ENCODE data around the gene PDIA5. TPM values are rescaled to one million over a fixed set of nuclear protein-coding genes. Genes with fewer than 3 reads are reported as not detected.

Gene PDIA5
- polyA plus RNA-seq, 3 donors, result 26.9 to 28.6 (median 27.7) TPM

- no peak for DNase-seq (ENCODE audit: extremely low read depth in 1 of 11, low read depth in 9 of 11, low spot score in 4 of 11)
Measured at GRCh38 chr3:123034120-123034519, 32.7 kb upstream of the PDIA5 start.

GRCh38 chr3:123034996-123035395 lies 31.8 kb upstream of the PDIA5 start:
- DNase-seq (ENCODE audit: extremely low read depth in 1 of 11, low read depth in 9 of 11, low spot score in 4 of 11), result no peak

GRCh38 chr3:123036352-123037014 lies 30.3 kb upstream of the PDIA5 start:
- no peak for DNase-seq (ENCODE audit: extremely low read depth in 1 of 11, low read depth in 9 of 11, low spot score in 4 of 11)

DNA sequence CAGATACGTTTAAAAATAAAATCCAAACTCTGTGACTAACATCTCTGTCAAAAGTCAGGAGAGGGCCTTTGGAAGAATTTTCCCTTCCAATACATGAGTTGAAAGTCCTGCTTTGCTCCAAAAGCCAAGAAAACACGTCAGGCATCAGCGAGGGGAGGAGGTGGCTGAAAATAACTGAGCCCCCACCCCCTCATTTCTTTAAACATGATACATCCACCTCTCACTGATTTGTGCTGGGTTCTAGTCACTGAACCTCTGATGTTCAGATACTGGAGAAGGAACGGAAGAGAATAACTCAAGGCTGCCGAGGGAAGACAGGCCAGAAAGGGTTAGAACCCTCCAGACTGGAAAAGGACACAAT lies 29.8 kb upstream of the PDIA5 start:
- DNase-seq (ENCODE audit: extremely low read depth in 1 of 11, low read depth in 9 of 11, low spot score in 4 of 11), result no peak

- DNase-seq (ENCODE audit: extremely low read depth in 1 of 11, low read depth in 9 of 11, low spot score in 4 of 11), result no peak
Measured at GRCh38 chr3:123038751-123039150, 28.1 kb upstream of the PDIA5 start.

- no peak for DNase-seq (ENCODE audit: extremely low read depth in 1 of 11, low read depth in 9 of 11, low spot score in 4 of 11)
Measured at GRCh38 chr3:123039178-123039577, 27.6 kb upstream of the PDIA5 start.

DNA sequence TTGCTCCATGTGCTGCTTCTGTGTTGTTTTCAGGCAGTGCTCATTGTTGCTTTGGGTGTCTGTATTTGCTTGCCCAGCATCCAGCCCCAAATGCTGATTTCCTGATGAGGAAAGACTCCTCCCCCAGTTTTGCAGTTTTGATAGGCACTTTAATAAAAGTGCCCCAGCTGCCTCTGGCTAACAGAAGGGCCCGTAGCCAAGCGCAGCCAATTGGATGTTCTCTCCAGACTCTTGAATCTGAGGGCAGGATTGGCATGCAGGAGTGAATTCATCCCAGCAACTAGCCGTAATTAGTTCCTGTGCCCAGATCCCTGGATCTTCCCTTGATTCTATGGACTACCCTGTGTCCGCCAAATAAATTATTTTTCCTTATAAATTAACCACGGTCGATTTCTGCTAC lies 24.4 kb upstream of the PDIA5 start:
- DNase-seq (ENCODE audit: extremely low read depth in 1 of 11, low read depth in 9 of 11, low spot score in 4 of 11), result no peak

DNA sequence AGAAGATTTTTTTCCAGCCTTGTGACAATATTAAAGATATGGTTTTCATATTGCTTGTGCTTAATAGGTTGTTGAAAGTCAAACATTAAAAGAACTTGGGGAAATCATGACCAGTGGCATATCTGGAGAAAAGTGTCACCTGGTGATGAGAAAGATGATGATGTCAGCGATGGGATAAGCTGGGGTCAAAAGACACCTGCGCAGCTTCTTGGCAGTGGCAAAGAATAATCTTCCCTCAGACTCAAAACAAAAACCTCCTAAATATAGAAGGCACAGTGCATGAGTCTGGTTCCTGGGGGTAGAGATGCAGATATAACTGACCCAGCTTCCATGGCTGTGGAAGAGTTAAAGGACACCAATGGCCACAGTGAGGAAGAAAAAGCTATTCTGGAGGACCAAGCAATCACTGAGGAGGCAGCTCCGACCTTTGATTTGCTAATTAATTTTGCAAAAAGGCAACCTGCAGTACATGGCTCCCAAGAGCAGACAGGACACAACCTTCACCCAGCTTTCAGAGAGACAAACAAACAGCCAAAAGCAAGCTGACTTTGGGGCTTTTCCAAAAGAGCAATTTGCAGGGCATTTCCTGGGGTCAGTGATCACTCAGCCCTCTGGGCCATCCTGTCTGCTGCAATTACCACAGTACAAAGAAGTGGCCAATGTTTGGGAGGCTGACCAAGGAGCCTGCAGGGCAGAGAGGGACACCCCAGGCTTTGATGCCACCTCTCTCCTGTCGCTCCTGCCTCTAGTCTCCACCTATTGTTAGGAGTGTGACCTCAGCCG lies 21.7 kb upstream of the PDIA5 start:
- DNase-seq (ENCODE audit: extremely low read depth in 1 of 11, low read depth in 9 of 11, low spot score in 4 of 11), result no peak

DNA sequence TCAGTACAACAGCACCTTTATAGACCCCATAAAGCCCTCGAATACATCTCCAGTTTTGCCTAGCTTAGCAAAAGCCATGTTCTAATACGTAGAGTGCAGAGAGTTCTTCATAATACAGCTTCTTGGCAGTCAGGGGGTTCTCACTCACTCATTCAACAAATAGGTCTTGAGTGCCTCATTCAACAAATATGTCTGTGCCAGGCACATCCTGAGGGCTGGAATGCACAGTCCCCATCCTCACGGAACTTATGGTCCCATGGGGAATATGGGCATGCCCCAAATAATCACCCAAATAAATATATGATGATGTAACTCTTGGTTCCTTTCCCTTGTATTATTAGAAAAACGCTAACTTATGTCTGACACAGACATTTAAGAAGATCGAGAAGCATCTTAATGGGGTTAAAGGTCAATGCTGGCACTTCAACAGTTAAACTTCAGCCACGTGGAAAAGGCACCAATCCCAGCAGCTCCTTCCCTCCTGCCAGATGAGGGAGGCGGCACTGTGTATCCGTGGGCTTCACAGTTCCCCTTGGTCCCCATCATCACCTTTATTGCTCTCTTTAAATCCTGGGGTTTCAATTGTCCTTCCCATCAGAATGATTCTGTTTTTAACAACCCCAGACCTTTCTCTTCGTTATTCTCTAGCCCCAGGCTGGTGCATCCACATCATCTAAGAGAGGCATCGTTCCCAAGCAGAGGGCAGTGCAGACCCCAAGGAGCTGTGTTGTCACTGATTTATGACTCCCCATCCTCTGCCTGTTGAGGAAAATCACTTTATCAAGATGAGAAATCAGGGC lies 20.4 kb upstream of the PDIA5 start:
- no peak for DNase-seq (ENCODE audit: extremely low read depth in 1 of 11, low read depth in 9 of 11, low spot score in 4 of 11)

DNA sequence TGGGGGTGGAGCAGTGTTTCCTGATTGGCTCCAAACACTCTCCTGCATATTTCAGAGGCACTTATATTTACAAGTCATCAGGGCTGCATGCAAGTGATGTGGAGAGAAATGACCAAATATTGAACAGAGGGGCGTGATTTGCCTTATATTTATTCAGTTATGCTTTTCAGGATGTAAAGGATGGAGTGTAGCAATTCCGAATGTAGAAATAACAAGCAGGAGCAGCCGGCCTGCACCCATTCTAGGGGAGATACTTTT lies 19.8 kb upstream of the PDIA5 start:
- DNase-seq (ENCODE audit: extremely low read depth in 1 of 11, low read depth in 9 of 11, low spot score in 4 of 11), result no peak

GRCh38 chr3:123048480-123049237 lies 18.2 kb upstream of the PDIA5 start:
- DNase-seq (ENCODE audit: extremely low read depth in 1 of 11, low read depth in 9 of 11, low spot score in 4 of 11), result no peak

GRCh38 chr3:123050666-123051065 lies 16.2 kb upstream of the PDIA5 start:
- no peak for DNase-seq (ENCODE audit: extremely low read depth in 1 of 11, low read depth in 9 of 11, low spot score in 4 of 11)

- DNase-seq (ENCODE audit: extremely low read depth in 1 of 11, low read depth in 9 of 11, low spot score in 4 of 11), result no peak
Measured at GRCh38 chr3:123053107-123053506, 13.7 kb upstream of the PDIA5 start.

GRCh38 chr3:123054109-123054778 lies 12.6 kb upstream of the PDIA5 start:
- DNase-seq (ENCODE audit: extremely low read depth in 1 of 11, low read depth in 9 of 11, low spot score in 4 of 11), result no peak

DNA sequence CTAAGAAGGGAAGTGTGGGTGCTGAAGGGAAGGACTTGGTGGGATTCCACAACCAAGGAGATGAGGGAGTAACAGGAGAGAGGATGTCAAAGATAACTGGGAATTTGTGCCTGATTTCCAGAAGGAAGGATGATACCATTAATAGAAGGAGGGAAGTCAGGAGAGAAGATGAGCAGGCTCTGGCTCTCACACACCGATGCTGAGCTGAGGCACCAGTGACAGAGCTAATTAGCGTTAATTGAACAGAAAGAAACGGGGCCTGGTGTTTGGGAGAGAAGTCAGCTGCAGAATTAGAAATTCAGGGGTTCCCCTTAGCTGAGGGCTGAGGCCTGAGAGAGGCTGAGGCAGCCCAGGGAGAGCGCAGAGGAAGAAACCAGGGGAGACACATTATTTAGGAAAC lies 11.9 kb upstream of the PDIA5 start:
- no peak for DNase-seq (ENCODE audit: extremely low read depth in 1 of 11, low read depth in 9 of 11, low spot score in 4 of 11)

DNA sequence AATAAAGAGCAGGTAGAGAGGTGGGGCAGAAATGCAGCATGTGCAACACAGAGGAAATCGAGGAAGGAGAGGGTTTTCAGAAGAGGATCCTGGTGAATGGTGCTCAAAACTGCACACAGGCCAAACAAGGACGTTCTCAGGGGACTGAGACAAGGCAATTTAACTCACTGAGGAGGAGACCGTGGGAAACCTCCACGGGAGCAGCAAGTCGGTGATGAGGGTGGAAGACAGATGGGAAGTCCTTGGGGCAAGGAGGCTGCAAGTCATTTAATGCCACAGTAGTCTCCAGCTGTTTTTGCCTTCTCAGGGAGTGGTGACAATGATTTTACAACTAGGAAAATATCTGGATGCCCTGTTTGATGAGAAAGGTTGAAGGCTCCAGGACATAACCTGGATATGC lies 11.5 kb upstream of the PDIA5 start:
- DNase-seq (ENCODE audit: extremely low read depth in 1 of 11, low read depth in 9 of 11, low spot score in 4 of 11), result no peak

- DNase-seq (ENCODE audit: extremely low read depth in 1 of 11, low read depth in 9 of 11, low spot score in 4 of 11), result no peak
Measured at GRCh38 chr3:123058505-123058904, 8.3 kb upstream of the PDIA5 start.

- DNase-seq (ENCODE audit: extremely low read depth in 1 of 11, low read depth in 9 of 11, low spot score in 4 of 11), result no peak
Measured at GRCh38 chr3:123060054-123060453, 6.8 kb upstream of the PDIA5 start.

- no peak for DNase-seq (ENCODE audit: extremely low read depth in 1 of 11, low read depth in 9 of 11, low spot score in 4 of 11)
Measured at GRCh38 chr3:123061856-123062255, 5.0 kb upstream of the PDIA5 start.

Measured in renal cortex interstitium (tissue), 11 donors.